HG02642 (cell line): Measurements from ENCODE around the gene PTPN1.
"Not testable (repeated sequence)": the region's sequence is repeated elsewhere in the genome, so short reads cannot be mapped to it uniquely, and the experiment has no call there.

Experiments used
- ATAC-seq: cut with Tn5 transposase; IDR thresholded peaks from one replicate; pipeline ENCODE4 v1.9.1; 2021; ENCODE audit warnings: mild to moderate bottlenecking; ENCODE audit not compliant: unreplicated experiment, poor library complexity

PTPN1 gene

GRCh38 chr20:50601511-50602431, 91.6 kb downstream of the PTPN1 start:
- no peak for ATAC-seq

GRCh38 chr20:50602432-50603088, 92.4 kb downstream of the PTPN1 start:
- ATAC-seq, result no peak

- ATAC-seq, result no peak
These were observed 94.3 kb downstream of the PTPN1 start for GRCh38 chr20:50604451-50604850.

GRCh38 chr20:50605136-50605535, 95.0 kb downstream of the PTPN1 start:
- ATAC-seq, result no peak

- ATAC-seq, result no peak
These were observed 97.3 kb downstream of the PTPN1 start for GRCh38 chr20:50607436-50607835.

- ATAC-seq, result no peak
These were observed 97.9 kb downstream of the PTPN1 start for GRCh38 chr20:50607850-50608749.

- ATAC-seq, result no peak
These were observed 98.5 kb downstream of the PTPN1 start for GRCh38 chr20:50608750-50609104.

- no peak for ATAC-seq
These were observed 99.3 kb downstream of the PTPN1 start for GRCh38 chr20:50609438-50609989.

- no peak for ATAC-seq
These were observed 100.1 kb downstream of the PTPN1 start for GRCh38 chr20:50610212-50610718.

- no peak for ATAC-seq
These were observed 101.1 kb downstream of the PTPN1 start for GRCh38 chr20:50611128-50611810.

GRCh38 chr20:50613438-50614169, 103.4 kb downstream of the PTPN1 start:
- ATAC-seq, result no peak

- no peak for ATAC-seq
These were observed 105.2 kb downstream of the PTPN1 start for GRCh38 chr20:50615407-50615806.

GRCh38 chr20:50617022-50617421, 106.8 kb downstream of the PTPN1 start:
- ATAC-seq, result no peak

- ATAC-seq, result no peak
These were observed 108.4 kb downstream of the PTPN1 start for GRCh38 chr20:50618537-50618936.

GRCh38 chr20:50620459-50620858, 110.3 kb downstream of the PTPN1 start:
- ATAC-seq, result not testable (repeated sequence)

- ATAC-seq, result no peak
These were observed 111.0 kb downstream of the PTPN1 start for GRCh38 chr20:50621068-50621665.

- no peak for ATAC-seq
These were observed 114.3 kb downstream of the PTPN1 start for GRCh38 chr20:50624351-50625016.
